ENCODE results near the gene TMEM47.

TMEM47 gene
- 0 to 2.5 (median 0) reads per million in 9 experiments for total RNA-seq

- DNase-seq (no peak), ATAC-seq (replicated peaks) (no peak)
- H3K4me3 Mint-ChIP-seq, result no peak within 1 kb of the TSS
- no peak within 1 kb of the TSS for H3K27ac Mint-ChIP-seq
- H3K36me3 Mint-ChIP-seq (ENCODE audit: insufficient read depth), result no peaks in the 10 kb centered on the region
- peaks cover 6 to 10% of the 10 kb centered on the region in 2 donors for H3K9me3 Mint-ChIP-seq
- H3K4me1 Mint-ChIP-seq (ENCODE audit: low read depth in 2 of 2), result no peaks in the 10 kb centered on the region
- peaks cover 9 to 13% of the 10 kb centered on the region in 2 donors for H3K27me3 Mint-ChIP-seq
These were observed at the start of gene TMEM47 for GRCh38 chrX:34656842-34657725. TMEM47 (minus strand) TSS chrX:34657285; CDS start chrX:34657029, 256 bp downstream.

GRCh38 chrX:34687095-34687494 lies 30.0 kb upstream of the TMEM47 start:
- H3K36me3 Mint-ChIP-seq (ENCODE audit: insufficient read depth), result no peaks in the 10 kb centered on the region
- no peaks in the 10 kb centered on the region for H3K9me3 Mint-ChIP-seq
- no peaks in the 10 kb centered on the region for H3K4me1 Mint-ChIP-seq (ENCODE audit: low read depth in 2 of 2)
- no peak for DNase-seq
- no peaks in the 10 kb centered on the region for H3K27me3 Mint-ChIP-seq
- H3K4me3 Mint-ChIP-seq, result no peak overlapping the region
- no peak for ATAC-seq (replicated peaks)
- H3K27ac Mint-ChIP-seq, result no peak overlapping the region

GRCh38 chrX:34659575-34659974 lies 2.5 kb upstream of the TMEM47 start:
- DNase-seq (no peak), ATAC-seq (replicated peaks) (no peak)
- Mint-ChIP-seq H3K4me1 (ENCODE audit: low read depth in 2 of 2) (no peaks in the 10 kb centered on the region), H3K27ac (no peak overlapping the region), H3K36me3 (ENCODE audit: insufficient read depth) (no peaks in the 10 kb centered on the region), H3K4me3 (no peak overlapping the region), H3K9me3 (peaks cover 6 to 10% of the 10 kb centered on the region in 2 donors), H3K27me3 (peaks cover 9 to 13% of the 10 kb centered on the region in 2 donors)

DNA sequence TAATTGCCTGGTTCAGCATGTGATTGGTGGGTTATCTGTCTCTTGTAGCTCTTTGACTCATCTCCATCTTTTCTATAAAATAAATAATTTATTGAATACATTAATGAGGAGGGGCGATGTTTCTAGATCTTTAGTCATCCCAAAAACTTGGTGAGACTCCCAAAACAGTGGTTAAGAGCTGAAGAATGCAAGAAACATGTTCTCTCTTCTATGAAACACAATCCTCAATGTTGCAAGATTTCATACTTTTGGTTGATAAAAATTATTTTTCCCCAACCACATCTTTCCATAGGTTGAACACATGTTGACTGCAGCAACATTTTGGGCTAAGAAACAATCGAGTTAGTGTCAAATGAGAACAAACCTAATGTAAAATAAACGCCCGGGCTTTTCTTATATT lies 1.2 kb upstream of the TMEM47 start:
- no peak overlapping the region for H3K27ac Mint-ChIP-seq
- H3K9me3 Mint-ChIP-seq, result peaks cover 6 to 10% of the 10 kb centered on the region in 2 donors
- no peaks in the 10 kb centered on the region for H3K4me1 Mint-ChIP-seq (ENCODE audit: low read depth in 2 of 2)
- H3K27me3 Mint-ChIP-seq, result peaks cover 9 to 13% of the 10 kb centered on the region in 2 donors
- no peak overlapping the region for H3K4me3 Mint-ChIP-seq
- no peaks in the 10 kb centered on the region for H3K36me3 Mint-ChIP-seq (ENCODE audit: insufficient read depth)
- no peak for DNase-seq
- no peak for ATAC-seq (replicated peaks)

- Mint-ChIP-seq H3K27me3 (peaks cover 9 to 13% of the 10 kb centered on the region in 2 donors), H3K27ac (no peak overlapping the region), H3K36me3 (ENCODE audit: insufficient read depth) (no peaks in the 10 kb centered on the region), H3K4me1 (ENCODE audit: low read depth in 2 of 2) (no peaks in the 10 kb centered on the region), H3K9me3 (peaks cover 6 to 10% of the 10 kb centered on the region in 2 donors), H3K4me3 (no peak overlapping the region)
- no peak for ATAC-seq (replicated peaks)
- DNase-seq, result no peak
These were observed 613 bp upstream of the TMEM47 start for GRCh38 chrX:34657726-34658070.

- DNase-seq (no peak), ATAC-seq (replicated peaks) (no peak)
- Mint-ChIP-seq H3K36me3 (ENCODE audit: insufficient read depth) (no peaks in the 10 kb centered on the region), H3K27ac (no peak overlapping the region), H3K4me3 (no peak overlapping the region), H3K9me3 (peaks cover 3 to 10% of the 10 kb centered on the region in 2 donors), H3K4me1 (ENCODE audit: low read depth in 2 of 2) (no peaks in the 10 kb centered on the region), H3K27me3 (peaks cover 9 to 13% of the 10 kb centered on the region in 2 donors)
These were observed 631 bp downstream of the TMEM47 start for GRCh38 chrX:34656467-34656841.

- ATAC-seq (replicated peaks), result no peak
- H3K9me3 Mint-ChIP-seq, result peaks cover 3 to 10% of the 10 kb centered on the region in 2 donors
- H3K36me3 Mint-ChIP-seq (ENCODE audit: insufficient read depth), result no peaks in the 10 kb centered on the region
- H3K4me3 Mint-ChIP-seq, result no peak overlapping the region
- H3K27me3 Mint-ChIP-seq, result peaks cover 9 to 13% of the 10 kb centered on the region in 2 donors
- no peak for DNase-seq
- H3K4me1 Mint-ChIP-seq (ENCODE audit: low read depth in 2 of 2), result no peaks in the 10 kb centered on the region
- H3K27ac Mint-ChIP-seq, result no peak overlapping the region
These were observed 1.3 kb downstream of the TMEM47 start for GRCh38 chrX:34655501-34656455.

DNA sequence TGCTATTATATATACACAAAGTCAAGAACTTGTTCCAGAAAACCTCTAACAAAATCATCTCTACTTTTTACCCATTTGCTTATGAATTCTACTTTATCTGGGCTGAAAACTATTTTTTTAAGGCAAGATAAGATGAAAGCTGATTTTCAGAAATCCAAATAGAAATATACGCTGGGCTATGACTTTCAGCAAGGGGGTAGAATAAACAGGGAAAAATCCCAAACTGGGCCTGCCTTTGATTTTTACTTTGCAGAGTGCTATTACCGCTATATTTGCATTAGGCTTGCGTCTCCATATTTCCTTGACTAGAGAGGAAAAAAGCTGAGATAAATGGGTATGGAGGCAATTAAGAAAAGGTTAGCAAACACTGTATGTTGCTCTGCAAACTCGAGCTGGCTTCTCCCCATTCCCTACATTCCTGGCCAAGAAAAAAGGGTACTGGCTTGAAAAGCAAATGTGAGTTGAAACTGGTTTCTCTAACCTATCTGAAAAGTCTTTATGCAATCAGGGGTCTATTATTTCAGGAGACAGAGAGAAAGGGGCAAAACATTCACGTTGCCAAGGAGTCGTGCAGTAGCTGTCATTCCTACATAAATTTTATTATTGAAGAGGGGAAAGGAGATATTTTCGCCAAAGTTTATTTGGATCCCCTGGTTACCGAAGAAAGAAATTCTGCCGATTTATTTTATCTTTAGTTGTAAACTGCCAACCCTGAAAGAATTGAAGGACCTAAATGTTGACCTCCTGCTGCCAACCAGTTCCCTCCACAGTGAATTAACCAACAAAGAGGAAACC lies 2.2 kb downstream of the TMEM47 start:
- Mint-ChIP-seq H3K27me3 (peaks cover 9 to 13% of the 10 kb centered on the region in 2 donors), H3K36me3 (ENCODE audit: insufficient read depth) (no peaks in the 10 kb centered on the region), H3K9me3 (peaks cover 3 to 10% of the 10 kb centered on the region in 2 donors), H3K4me1 (ENCODE audit: low read depth in 2 of 2) (no peaks in the 10 kb centered on the region), H3K27ac (no peak overlapping the region), H3K4me3 (no peak overlapping the region)
- ATAC-seq (replicated peaks) (no peak), DNase-seq (no peak)

DNA sequence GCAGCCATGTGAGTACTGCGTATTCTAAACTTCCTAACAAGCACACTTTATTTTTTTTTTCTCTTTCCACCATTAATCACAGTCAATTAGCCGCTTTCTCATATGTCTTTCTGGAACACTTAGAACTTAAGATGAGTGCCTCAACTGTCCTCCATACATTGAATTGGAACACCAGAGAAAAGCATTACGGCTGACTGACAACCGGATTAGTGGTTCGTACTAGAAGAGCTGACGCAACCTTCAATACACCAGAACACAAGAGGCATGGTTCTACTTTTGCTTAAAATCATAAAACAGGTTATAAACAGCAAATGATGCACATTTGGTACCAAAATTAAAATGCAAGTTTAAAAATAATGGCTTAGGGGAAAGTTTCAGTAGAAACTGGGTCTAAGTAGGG lies 3.3 kb downstream of the TMEM47 start:
- Mint-ChIP-seq H3K27ac (no peak overlapping the region), H3K27me3 (peaks cover 9 to 13% of the 10 kb centered on the region in 2 donors), H3K9me3 (peaks cover 3 to 10% of the 10 kb centered on the region in 2 donors), H3K4me1 (ENCODE audit: low read depth in 2 of 2) (no peaks in the 10 kb centered on the region), H3K4me3 (no peak overlapping the region), H3K36me3 (ENCODE audit: insufficient read depth) (no peaks in the 10 kb centered on the region)
- ATAC-seq (replicated peaks), result no peak
- DNase-seq, result no peak

DNA sequence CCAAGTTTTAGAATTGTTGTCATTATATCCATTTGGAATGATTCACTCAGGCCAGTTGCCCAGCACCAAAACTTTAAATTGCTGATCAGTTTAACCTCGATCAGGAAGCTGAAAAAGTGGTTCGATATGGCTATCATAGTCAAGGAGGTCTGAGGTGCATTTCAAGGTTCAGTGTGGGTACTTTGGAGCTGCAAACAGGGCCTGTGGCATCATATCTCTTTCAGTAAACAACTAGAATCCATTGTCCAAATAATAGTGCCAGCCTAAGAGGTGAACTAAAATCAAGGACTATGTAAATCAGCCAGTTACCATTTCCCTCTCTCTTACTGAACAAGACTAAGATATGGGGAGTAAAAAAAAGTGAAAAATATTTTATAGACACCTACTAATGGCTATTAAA lies 14.2 kb downstream of the TMEM47 start:
- no peaks in the 10 kb centered on the region for H3K9me3 Mint-ChIP-seq
- ATAC-seq (replicated peaks) (no peak), DNase-seq (no peak)
- no peak overlapping the region for H3K4me3 Mint-ChIP-seq
- H3K27ac Mint-ChIP-seq, result no peak overlapping the region
- no peaks in the 10 kb centered on the region for H3K27me3 Mint-ChIP-seq
- no peaks in the 10 kb centered on the region for H3K36me3 Mint-ChIP-seq (ENCODE audit: insufficient read depth)
- no peaks in the 10 kb centered on the region for H3K4me1 Mint-ChIP-seq (ENCODE audit: low read depth in 2 of 2)

GRCh38 chrX:34638116-34638515 lies 19.0 kb downstream of the TMEM47 start:
- ATAC-seq (replicated peaks) (no peak), DNase-seq (no peak)
- no peaks in the 10 kb centered on the region for H3K36me3 Mint-ChIP-seq (ENCODE audit: insufficient read depth)
- no peak overlapping the region for H3K4me3 Mint-ChIP-seq
- H3K27ac Mint-ChIP-seq, result no peak overlapping the region
- H3K9me3 Mint-ChIP-seq, result peaks cover 0 to 10% of the 10 kb centered on the region in 2 donors
- H3K4me1 Mint-ChIP-seq (ENCODE audit: low read depth in 2 of 2), result no peaks in the 10 kb centered on the region
- H3K27me3 Mint-ChIP-seq, result no peaks in the 10 kb centered on the region

DNA sequence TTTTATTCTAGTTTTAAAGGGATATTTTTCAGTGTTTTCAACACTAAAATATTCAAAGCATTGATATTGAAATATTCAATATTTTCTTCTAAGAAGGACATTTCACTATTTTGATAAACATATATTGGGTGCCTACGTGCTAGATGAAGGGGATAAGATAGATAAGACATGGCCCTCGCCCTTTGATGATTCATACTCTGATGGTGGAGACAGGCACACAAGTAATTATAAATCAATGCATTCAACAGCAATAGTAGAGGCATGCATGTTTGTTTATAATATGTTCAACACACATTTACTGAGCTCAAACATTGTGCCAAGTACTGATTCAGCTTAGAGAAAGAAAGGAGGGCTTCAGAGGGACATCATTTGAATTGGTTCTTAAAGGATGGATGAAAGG lies 22.7 kb downstream of the TMEM47 start:
- H3K27me3 Mint-ChIP-seq, result no peaks in the 10 kb centered on the region
- H3K4me3 Mint-ChIP-seq, result no peak overlapping the region
- H3K9me3 Mint-ChIP-seq, result peaks cover 0 to 10% of the 10 kb centered on the region in 2 donors
- ATAC-seq (replicated peaks) (no peak), DNase-seq (no peak)
- no peaks in the 10 kb centered on the region for H3K4me1 Mint-ChIP-seq (ENCODE audit: low read depth in 2 of 2)
- no peaks in the 10 kb centered on the region for H3K36me3 Mint-ChIP-seq (ENCODE audit: insufficient read depth)
- no peak overlapping the region for H3K27ac Mint-ChIP-seq

- Mint-ChIP-seq H3K27ac (no peak overlapping the region), H3K36me3 (ENCODE audit: insufficient read depth) (no peaks in the 10 kb centered on the region), H3K4me1 (ENCODE audit: low read depth in 2 of 2) (no peaks in the 10 kb centered on the region), H3K4me3 (no peak overlapping the region), H3K27me3 (no peaks in the 10 kb centered on the region), H3K9me3 (peaks cover 0 to 10% of the 10 kb centered on the region in 2 donors)
- ATAC-seq (replicated peaks) (no peak), DNase-seq (no peak)
These were observed 24.7 kb downstream of the TMEM47 start for GRCh38 chrX:34632384-34632783.
